Heart right ventricle (tissue), 16 donors: Measurements from ENCODE around the gene ASXL1. TPM values are rescaled to one million over a fixed set of nuclear protein-coding genes. Genes with fewer than 3 reads are reported as not detected.

Source experiments
- ATAC-seq, 8 donors: fragments of 200-7000 bp; cut with Tn5 transposase; one replicate each; pipeline ENCODE4 v1.9.1; 2020; ENCODE audit warnings: mild to moderate bottlenecking in 8 of 8, moderate library complexity in 8 of 8, moderate number of reproducible peaks in 1 of 8
- DNase-seq, 2 donors: peaks; one replicate each; pipeline ENCODE4 v3.0.0-alpha.2; 2020
- H3K27ac ChIP-seq, 10 donors: fragments of 200-600 bp; sonication (generic) in 2 of 10; one replicate each; pipeline versions ENCODE4 v1.5.0 to v1.8.0; 2020 to 2022; ENCODE audit warnings: mild to moderate bottlenecking in 3 of 10
- H3K27me3 ChIP-seq, 7 donors: fragments of 200-600 bp; one replicate each; pipeline ENCODE4 v1.8.0; 2021 to 2022; ENCODE audit warnings: mild to moderate bottlenecking in 2 of 7
- H3K36me3 ChIP-seq, 9 donors: fragments of 200-600 bp; sonication (generic) in 1 of 9; one replicate each; pipeline versions ENCODE4 v1.5.0 to v1.8.0; 2020 to 2022; ENCODE audit warnings: mild to moderate bottlenecking in 2 of 9
- H3K4me1 ChIP-seq, 9 donors: fragments of 200-600 bp; sonication (generic) in 1 of 9; one replicate each; pipeline versions ENCODE4 v1.5.0 to v1.8.0; 2020 to 2022; ENCODE audit warnings: mild to moderate bottlenecking in 4 of 9
- H3K4me3 ChIP-seq, 10 donors: fragments of 200-600 bp; sonication (generic) in 2 of 10; one replicate each; pipeline versions ENCODE4 v1.5.0 to v1.8.0; 2020 to 2022; ENCODE audit warnings: mild to moderate bottlenecking in 7 of 10, moderate library complexity in 2 of 10
- H3K9me3 ChIP-seq, 11 donors: fragments of 200-600 bp in 10 of 11; sonication (generic) in 2 of 11; one replicate each; pipeline versions ENCODE4 v1.5.0 to v1.8.0; 2013 to 2022; ENCODE audit warnings: mild to moderate bottlenecking in 2 of 11, control low read depth in 1 of 11, moderate library complexity in 1 of 11
- WGBS, 2 donors: extraction: QIAGEN DNeasy Blood & Tissue Kit; methylation state at CpG; one replicate each; pipeline ENCODE4 v1.1.7; 2013; ENCODE audit warnings: inconsistent platforms in 1 of 2; 5-methylcytosine and 5-hydroxymethylcytosine counted together
- intact Hi-C, 10 donors: fragments of 100-400 bp; cut with DNase I; formaldehyde crosslinking; loops; one replicate each; pipeline versions ENCODE4 v1.11.1 to v1.14.2; 2022
- polyA plus RNA-seq, 2 donors: library from polyadenylated mRNA; stranded (reverse); fragments of 200-250 nt; gene quantifications; one replicate each; pipeline ENCODE4 v1.2.3, GENCODE V29; 2013
- total RNA-seq, 10 donors: library from RNA; stranded (reverse); fragmentation: NEBNext Ultra II Directional in 3 of 10; extraction: Animal tissue kit (Norgen Biotek cat#: 25700) in 3 of 10; gene quantifications; one replicate each; pipeline versions ENCODE4 v1.2.1 to v1.2.4, GENCODE V29; 2021 to 2023
- TF ChIP-seq, protein P1 (sequence below), 9 donors: fragments of 200-600 bp; sonication (generic) in 2 of 9; IDR thresholded peaks; one replicate each; pipeline versions ENCODE4 v1.5.0 to v1.8.0; 2021 to 2022; ENCODE audit warnings: antibody characterized with exemption in 9 of 9, mild to moderate bottlenecking in 5 of 9, moderate library complexity in 1 of 9
- donor health status: Arrhythmogenic right ventricular cardiomyopathy.
- donor health status: ischemic (EF 13 %, LVEDD 7.1; RV severe dilation, severe dysfunction).
- donor health status: healthy with polysubstance abuse.
- donor health status: DM: no; HTN: yes; CAD: no.
- donor health status: DM: no; HTN: no; CAD: no.
- donor health status: ischemic (EF 25% LVEDD 6.9; RV normal size, moderate dysfunction).
- donor health status: ischemic (EF 25% LVEDD 5.7; RV mildly dilated, moderate dysfunction).
- donor health status: healthy.
- donor health status: DM: yes; HTN: yes; CAD: no.
- donor health status: Ischemic cardiomyopathy.
- donor health status: ischemic (EF 35%, LVEDD 5.7; RV mildly dilated, moderate dysfunction).
- donor health status: nonischemic (EF 11% LVEDD 7.7; RV severe dilation, severe dysfunction).
- donor health status: DM: yes; HTN: yes; CAD: no.
- donor health status: PGD.
- donor health status: ischemic (EF 29% LVEDD 5.4; RV normal size, mild dysfunction).
- donor health status: nonischemic (EF 23%, LVEDD 6.1; RV moderate dilation, normal function).

The ASXL1 gene
- total and polyA plus RNA-seq, 12 donors = 10.0 to 39.4 (median 28.2) TPM

DNA sequence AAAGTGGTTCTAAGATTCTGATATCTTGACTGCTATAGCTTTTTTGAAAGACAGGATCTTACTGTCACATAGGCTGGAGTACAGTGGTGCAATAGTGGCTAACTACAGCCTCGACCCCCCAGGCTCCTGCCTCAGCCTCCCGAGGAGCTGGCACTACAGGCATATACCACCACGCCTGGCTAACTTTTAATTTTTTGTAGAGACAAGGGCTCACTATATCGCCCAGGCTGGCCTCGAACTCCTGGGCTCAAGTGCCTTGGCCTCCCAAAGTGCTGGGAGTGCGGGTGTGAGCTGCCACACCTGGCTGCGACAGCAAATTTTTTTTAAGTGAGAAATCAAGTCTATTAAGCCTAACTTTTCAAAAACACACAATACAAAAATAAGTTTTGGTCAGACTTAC is 120.4 kb downstream of the ASXL1 start:
- Histone ChIP-seq H3K9me3 (no peaks in the 10 kb centered on the region), H3K27ac (no peak overlapping the region), H3K36me3 (peaks cover 0 to 11% (median 0%) of the 10 kb centered on the region in 9 donors), H3K27me3 (no peaks in the 10 kb centered on the region), H3K4me1 (peaks cover 27 to 81% (median 67%) of the 10 kb centered on the region in 9 donors), H3K4me3 (no peak overlapping the region)
- intact Hi-C loops = no loop called here
- ATAC-seq = no peak
- no peak for DNase-seq
- WGBS, 2 donors = 96% methylated on average over 7 of the region's 7 CpGs
- TF ChIP-seq, protein P1, sequence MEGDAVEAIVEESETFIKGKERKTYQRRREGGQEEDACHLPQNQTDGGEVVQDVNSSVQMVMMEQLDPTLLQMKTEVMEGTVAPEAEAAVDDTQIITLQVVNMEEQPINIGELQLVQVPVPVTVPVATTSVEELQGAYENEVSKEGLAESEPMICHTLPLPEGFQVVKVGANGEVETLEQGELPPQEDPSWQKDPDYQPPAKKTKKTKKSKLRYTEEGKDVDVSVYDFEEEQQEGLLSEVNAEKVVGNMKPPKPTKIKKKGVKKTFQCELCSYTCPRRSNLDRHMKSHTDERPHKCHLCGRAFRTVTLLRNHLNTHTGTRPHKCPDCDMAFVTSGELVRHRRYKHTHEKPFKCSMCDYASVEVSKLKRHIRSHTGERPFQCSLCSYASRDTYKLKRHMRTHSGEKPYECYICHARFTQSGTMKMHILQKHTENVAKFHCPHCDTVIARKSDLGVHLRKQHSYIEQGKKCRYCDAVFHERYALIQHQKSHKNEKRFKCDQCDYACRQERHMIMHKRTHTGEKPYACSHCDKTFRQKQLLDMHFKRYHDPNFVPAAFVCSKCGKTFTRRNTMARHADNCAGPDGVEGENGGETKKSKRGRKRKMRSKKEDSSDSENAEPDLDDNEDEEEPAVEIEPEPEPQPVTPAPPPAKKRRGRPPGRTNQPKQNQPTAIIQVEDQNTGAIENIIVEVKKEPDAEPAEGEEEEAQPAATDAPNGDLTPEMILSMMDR (IDR thresholded peaks at IDR 0.05) = no peak

DNA sequence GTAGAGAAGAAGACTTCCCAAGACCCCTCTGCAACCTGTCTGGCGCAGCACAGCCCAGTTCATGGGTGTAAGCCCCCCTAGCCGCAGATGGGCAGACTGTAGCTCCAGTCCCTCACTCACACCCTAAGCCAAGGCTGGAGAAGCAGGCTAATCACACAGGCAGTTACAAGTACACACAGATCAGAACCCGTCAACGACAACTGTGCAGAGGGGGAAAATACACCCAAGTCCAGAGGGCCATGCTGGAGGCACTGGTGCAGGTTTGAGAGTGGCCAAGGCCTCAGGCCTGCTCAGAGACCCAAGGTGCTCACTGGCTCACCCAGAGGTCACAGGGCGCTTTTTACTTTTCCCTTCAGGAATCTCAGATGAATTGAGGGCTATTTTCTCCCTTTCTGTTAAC is 120.9 kb downstream of the ASXL1 start:
- TF ChIP-seq, protein P1 (IDR thresholded peaks at IDR 0.05) = no peak
- H3K4me1 ChIP-seq = peaks cover 24 to 79% (median 66%) of the 10 kb centered on the region in 9 donors
- H3K27ac ChIP-seq = no peak overlapping the region
- H3K4me3 ChIP-seq = no peak overlapping the region
- H3K36me3 ChIP-seq = peaks cover 0 to 7% (median 0%) of the 10 kb centered on the region in 9 donors
- intact Hi-C loops = no loop called here
- no peaks in the 10 kb centered on the region for H3K9me3 ChIP-seq
- ATAC-seq = no peak
- WGBS, 2 donors = 91 to 97% methylated on average over 5 of the region's 5 CpGs
- DNase-seq = no peak
- H3K27me3 ChIP-seq = no peaks in the 10 kb centered on the region

DNA sequence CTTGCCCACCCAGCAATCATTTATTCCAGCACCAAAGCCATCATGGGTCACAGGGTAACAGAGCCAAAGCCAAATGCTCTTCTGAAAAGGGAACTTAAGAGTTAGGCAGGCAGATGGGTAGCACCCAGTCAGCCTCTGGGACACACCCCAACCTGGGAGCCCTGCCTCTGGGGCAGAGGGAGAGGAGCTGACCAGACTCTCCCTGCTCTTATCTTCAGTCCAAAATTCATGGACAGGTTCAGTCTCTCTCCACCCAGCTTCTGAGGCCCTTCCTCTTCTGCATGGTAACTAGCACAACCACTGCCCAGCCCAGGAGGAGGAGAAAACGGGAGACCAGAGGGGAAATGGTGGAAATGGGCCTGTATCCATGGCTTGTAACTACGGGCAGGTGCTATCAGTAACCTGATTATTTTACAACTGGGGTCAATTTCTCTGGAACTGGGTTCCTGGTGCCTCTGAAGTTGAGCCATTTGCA is 121.6 kb downstream of the ASXL1 start:
- no peak overlapping the region for H3K4me3 ChIP-seq
- ATAC-seq (no peak), DNase-seq (no peak)
- WGBS, 2 donors = 53 to 80% methylated on average over 2 of the region's 2 CpGs
- peaks cover 0 to under 1% (median 0%) of the 10 kb centered on the region in 9 donors for H3K36me3 ChIP-seq
- TF ChIP-seq, protein P1 (IDR thresholded peaks at IDR 0.05) = no peak
- H3K27ac ChIP-seq = peak overlapping the region in 2 of 10 donors; percentile 21 to 84
- intact Hi-C loops = loop anchor here in 8 of 10 donors (5.0 to 10.0 kb wide), 6 partner anchors 122 to 325 kb away; partner anchors contain the start of genes ASXL1 (in 5 of the 8), PLAGL2 (in 1 of the 8) and POFUT1 (in 1 of the 8)
- H3K27me3 ChIP-seq = no peaks in the 10 kb centered on the region
- H3K4me1 ChIP-seq = peaks cover 18 to 76% (median 66%) of the 10 kb centered on the region in 9 donors
- no peaks in the 10 kb centered on the region for H3K9me3 ChIP-seq

DNA sequence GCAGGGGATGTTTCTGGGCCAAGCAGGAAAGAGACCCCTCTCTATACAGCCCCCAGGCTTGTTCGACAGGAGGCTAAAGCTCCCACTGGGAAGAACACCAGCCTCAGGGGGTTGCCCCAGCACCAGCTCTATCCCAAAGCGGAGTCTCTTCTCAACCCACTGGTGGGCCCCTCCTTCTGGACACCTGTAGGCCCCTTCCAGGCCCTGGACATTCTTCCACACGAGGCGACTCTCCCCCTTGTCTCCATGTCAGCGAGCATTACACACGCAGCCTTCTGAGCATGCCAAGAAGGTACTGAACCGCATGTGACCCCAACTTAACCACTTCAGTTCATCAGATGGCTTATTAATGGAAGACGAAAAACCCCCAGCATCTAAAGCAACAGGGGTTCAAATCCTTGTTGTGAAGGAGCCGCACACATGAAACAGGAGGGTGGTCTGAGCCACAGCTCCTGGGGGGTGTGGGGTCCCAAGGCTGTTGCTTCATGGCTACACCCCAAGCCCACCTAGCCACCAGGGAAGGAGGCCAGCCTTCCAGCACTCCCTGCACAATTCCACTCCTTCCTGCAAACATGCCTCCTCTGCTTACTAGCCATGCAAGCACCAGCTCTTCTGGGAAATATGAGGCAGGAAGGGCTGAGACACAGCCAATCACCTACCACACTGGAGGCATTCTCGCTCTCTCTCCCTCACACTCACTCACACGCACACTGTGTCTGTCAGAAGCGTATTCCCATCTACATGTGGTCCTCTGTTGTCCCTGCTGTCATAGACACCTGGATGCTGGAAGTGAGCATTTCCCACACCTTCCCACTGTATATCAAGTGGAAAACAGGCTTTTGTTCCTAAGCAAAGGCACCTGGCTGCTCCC is 122.5 kb downstream of the ASXL1 start:
- H3K4me3 ChIP-seq = peak overlapping the region in 4 of 10 donors; percentile 74 to 80 (median 76)
- peak overlapping the region in 9 of 10 donors; percentile 63 to 90 (median 82) for H3K27ac ChIP-seq
- DNase-seq = no peak

More for the DNA sequence above, 122.5 kb downstream of the ASXL1 start:
- intact Hi-C loops = loop anchor here in 8 of 10 donors (5.0 to 10.0 kb wide), 6 partner anchors 123 to 326 kb away; partner anchors contain the start of genes ASXL1 (in 5 of the 8), PLAGL2 (in 1 of the 8) and POFUT1 (in 1 of the 8)
- WGBS, 2 donors = 75 to 81% methylated on average over 12 of the region's 12 CpGs
- Histone ChIP-seq H3K27me3 (no peaks in the 10 kb centered on the region), H3K9me3 (no peaks in the 10 kb centered on the region), H3K4me1 (peaks cover 17 to 76% (median 63%) of the 10 kb centered on the region in 9 donors), H3K36me3 (no peaks in the 10 kb centered on the region)
- ATAC-seq = no peak
- TF ChIP-seq, protein P1 (IDR thresholded peaks at IDR 0.05) = no peak
